ENCODE data around the gene AANAT. TPM values are rescaled to one million over a fixed set of nuclear protein-coding genes. Genes with fewer than 3 reads are reported as not detected.
A peak's percentile ranks its signal among the peaks of the same experiment; 100 is the strongest.

Gene AANAT
- total RNA-seq, 2 experiments from 2014 or later: not detected

GRCh38 chr17:76468634-76469010 lies 1.2 kb downstream of the AANAT start:
- Histone ChIP-seq H3K36me3 (ENCODE audit: insufficient read depth, low read length) (peaks cover 46% of the 10 kb centered on the region), H3K27ac (ENCODE audit: low read depth, low read length, poor library complexity, severe bottlenecking) (peak overlapping the region; percentile 38), H3K4me3 (ENCODE audit: low read depth, low read length, poor library complexity, severe bottlenecking) (no peak overlapping the region), H4K20me1 (ENCODE audit: insufficient read depth, low read length) (no peaks in the 10 kb centered on the region), H3K9me3 (ENCODE audit: low read length) (no peaks in the 10 kb centered on the region), H2AFZ (ENCODE audit: low read length) (no peak overlapping the region), H3K4me2 (ENCODE audit: low read length) (no peak overlapping the region), H3K4me1 (ENCODE audit: insufficient read depth, low read length, poor library complexity, severe bottlenecking) (peaks cover 35% of the 10 kb centered on the region), H3K9me2 (ENCODE audit: insufficient read depth, low read length) (no peaks in the 10 kb centered on the region), H3K79me2 (ENCODE audit: insufficient read depth, low read depth, low read length) (no peaks in the 10 kb centered on the region)
- no peak for DNase-seq (ENCODE audit: low spot score)
- TF ChIP-seq EZH2phosphoT487 (IDR thresholded peaks at IDR 0.05; ENCODE audit: borderline replicate concordance, low read depth, low read length) (no peak), CTCF (conservative IDR thresholded peaks at IDR 0.05; ENCODE audit: low read length) (no peak)
- intact Hi-C loops (cut with micrococcal nuclease; ENCODE audit: unreplicated experiment): no loop called here
- no TSS peak for BruUV-seq (replicated peaks)
- POLR2A ChIA-PET: no interaction called here
- CTCF ChIA-PET (ENCODE audit: unreplicated experiment): interaction anchor here (0.6 to 2.3 kb wide), 2 partner anchors 30 to 35 kb away, joined by 3 to 12 read pairs; no protein-coding TSS in a partner anchor

- H3K4me1 ChIP-seq (ENCODE audit: insufficient read depth, low read length, poor library complexity, severe bottlenecking): peaks cover 35% of the 10 kb centered on the region
- no peak overlapping the region for H3K27ac ChIP-seq (ENCODE audit: low read depth, low read length, poor library complexity, severe bottlenecking)
- intact Hi-C loops (cut with micrococcal nuclease; ENCODE audit: unreplicated experiment): no loop called here
- ChIA-PET POLR2A (no interaction called here), CTCF (ENCODE audit: unreplicated experiment) (interaction anchor here (0.6 kb wide), 1 partner anchor 30 kb away, joined by 3 read pairs; no protein-coding TSS in a partner anchor)
- H3K4me2 ChIP-seq (ENCODE audit: low read length): no peak overlapping the region
- no peaks in the 10 kb centered on the region for H4K20me1 ChIP-seq (ENCODE audit: insufficient read depth, low read length)
- no TSS peak for BruUV-seq (replicated peaks)
- H2AFZ ChIP-seq (ENCODE audit: low read length): no peak overlapping the region
- DNase-seq (ENCODE audit: low spot score): no peak
- H3K79me2 ChIP-seq (ENCODE audit: insufficient read depth, low read depth, low read length): no peaks in the 10 kb centered on the region
- no peaks in the 10 kb centered on the region for H3K9me2 ChIP-seq (ENCODE audit: insufficient read depth, low read length)
- H3K9me3 ChIP-seq (ENCODE audit: low read length): no peaks in the 10 kb centered on the region
- H3K4me3 ChIP-seq (ENCODE audit: low read depth, low read length, poor library complexity, severe bottlenecking): no peak overlapping the region
- TF ChIP-seq EZH2phosphoT487 (IDR thresholded peaks at IDR 0.05; ENCODE audit: borderline replicate concordance, low read depth, low read length): no peak
- TF ChIP-seq CTCF (conservative IDR thresholded peaks at IDR 0.05; ENCODE audit: low read length): no peak
- H3K36me3 ChIP-seq (ENCODE audit: insufficient read depth, low read length): peaks cover 53% of the 10 kb centered on the region
These were observed 1.9 kb downstream of the AANAT start for GRCh38 chr17:76469076-76469990.

All from OCI-LY7 (cell line).